Central memory CD4-positive, alpha-beta T cell (primary cell): Measurements from ENCODE around the gene EPOP.
"Not testable (repeated sequence)": the region's sequence is repeated elsewhere in the genome, so short reads cannot be mapped to it uniquely, and the experiment has no call there.

Source experiments
- DNase-seq: peaks from one replicate; pipeline ENCODE4 v3.0.0; 2022

Gene EPOP

GRCh38 chr17:38673707-38674013 lies 1.1 kb downstream of the EPOP start:
- no peak for DNase-seq

GRCh38 chr17:38672788-38673706 lies 1.7 kb downstream of the EPOP start:
- DNase-seq, result no peak

GRCh38 chr17:38671939-38672720 lies 2.6 kb downstream of the EPOP start:
- DNase-seq, result no peak

- no peak for DNase-seq
Measured at GRCh38 chr17:38669520-38669919, 5.2 kb downstream of the EPOP start.

GRCh38 chr17:38667787-38668122 lies 7.0 kb downstream of the EPOP start:
- DNase-seq, result no peak

- peak; percentile 29 for DNase-seq
Measured at GRCh38 chr17:38667099-38667786, 7.5 kb downstream of the EPOP start.

DNA sequence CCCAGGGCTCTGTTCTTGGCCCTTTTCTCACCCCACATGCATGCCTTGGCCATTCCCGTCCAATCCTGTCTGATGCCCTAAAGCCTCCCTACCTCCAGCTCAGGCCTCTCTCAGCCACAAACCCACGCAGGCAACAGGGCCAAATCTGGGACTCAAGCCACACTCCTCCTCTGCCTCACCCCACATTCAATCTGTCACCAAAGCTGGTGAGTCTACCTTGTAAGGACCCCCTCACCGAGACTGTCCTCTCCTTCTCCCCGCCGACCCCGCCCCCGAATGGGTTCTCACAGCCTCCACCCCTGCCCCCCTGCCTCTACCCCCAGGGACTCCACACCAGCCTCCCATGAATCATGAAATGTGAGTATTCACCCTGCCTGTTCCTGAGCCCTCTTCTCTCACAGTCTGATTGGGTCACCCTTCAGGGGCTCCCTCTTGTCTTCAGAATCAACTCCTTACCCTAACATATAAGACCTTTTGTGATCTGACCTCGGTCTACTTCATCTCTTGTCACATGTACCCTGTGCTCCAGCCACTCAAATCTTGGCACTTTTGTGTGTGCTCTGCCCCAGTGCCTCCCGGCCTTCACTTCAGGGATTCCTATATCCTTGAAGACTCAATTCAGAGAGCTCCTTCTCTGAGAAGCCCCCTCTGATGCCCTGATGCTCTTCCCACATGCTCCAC lies 10.7 kb downstream of the EPOP start:
- no peak for DNase-seq

DNA sequence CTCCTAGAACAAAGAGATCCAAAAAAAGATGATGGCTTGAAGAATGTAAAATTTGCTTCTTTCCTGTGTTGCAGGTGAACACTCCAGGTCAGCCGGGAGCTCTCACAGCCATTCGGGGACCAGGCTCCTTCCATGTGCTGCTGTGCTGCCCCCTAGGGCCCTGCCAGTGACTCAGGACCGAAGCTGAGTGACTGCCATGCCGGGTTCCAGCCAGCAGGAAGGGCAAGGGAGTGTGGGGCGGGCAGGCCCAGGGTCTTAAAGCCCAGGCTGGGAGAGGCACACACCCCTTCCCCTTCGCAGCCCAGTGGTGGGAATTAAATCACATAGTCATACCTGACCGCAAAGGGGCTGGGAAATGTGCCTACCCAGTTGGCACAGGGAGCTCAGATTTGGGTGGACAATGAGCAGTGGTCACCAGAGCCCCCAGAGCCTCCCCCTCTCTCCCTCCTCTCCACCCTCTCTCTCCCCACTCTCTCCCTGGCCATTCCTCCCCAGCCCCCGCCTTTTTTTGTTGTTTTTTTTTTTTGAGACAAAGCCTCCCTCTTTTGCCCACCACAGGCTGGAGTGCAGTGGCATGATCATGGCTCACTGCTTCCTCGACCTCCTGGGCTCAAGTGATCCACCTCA lies 11.5 kb downstream of the EPOP start:
- DNase-seq, result no peak

GRCh38 chr17:38660097-38661025 lies 14.4 kb downstream of the EPOP start:
- DNase-seq, result no peak

- DNase-seq, result no peak
Measured at GRCh38 chr17:38659415-38659814, 15.3 kb downstream of the EPOP start.

- no peak for DNase-seq
Measured at GRCh38 chr17:38658741-38659345, 15.9 kb downstream of the EPOP start.

DNA sequence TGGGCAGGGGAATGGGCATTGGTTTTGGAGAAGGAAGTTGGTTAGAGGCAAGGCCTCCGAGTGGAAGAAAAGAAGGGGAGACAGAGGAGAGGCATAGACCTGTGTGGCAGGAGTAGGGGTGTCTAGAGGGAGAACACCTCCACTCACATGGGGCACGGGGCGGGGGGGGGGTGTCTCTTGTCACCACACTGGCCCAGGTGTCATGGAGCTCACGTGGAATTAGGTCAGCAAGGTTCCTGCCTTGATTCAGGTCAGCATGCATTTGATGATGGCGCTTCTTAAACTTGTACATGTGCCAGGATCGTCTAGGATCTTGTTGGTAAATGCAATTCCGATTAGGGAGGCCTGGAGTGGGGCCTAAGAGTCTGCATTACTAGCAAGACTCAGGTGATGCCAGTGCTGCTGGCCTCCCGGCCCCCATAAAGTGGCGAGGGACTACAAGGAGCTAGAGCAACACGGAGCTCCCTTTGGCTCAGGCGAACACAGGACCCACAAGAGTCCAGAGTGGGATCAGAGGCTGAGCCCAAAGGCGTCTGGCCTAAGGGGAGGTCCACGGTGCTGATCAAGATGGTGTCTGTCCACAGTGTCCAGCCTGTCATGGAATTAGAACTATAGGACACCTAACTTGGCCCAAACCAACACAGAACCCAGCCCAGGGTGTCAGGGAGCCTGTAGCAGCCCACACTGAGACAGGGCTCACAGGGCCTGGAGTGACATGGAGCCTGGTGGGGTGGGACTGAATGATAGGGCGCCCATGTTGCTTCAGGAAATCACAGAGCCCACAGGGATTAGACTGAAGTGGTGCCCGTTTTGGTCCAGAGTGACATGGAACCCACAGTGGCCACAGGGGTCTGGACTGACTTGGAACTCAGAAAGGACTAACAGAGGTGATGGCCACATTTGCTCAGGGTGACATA lies 16.7 kb downstream of the EPOP start:
- no peak for DNase-seq

DNA sequence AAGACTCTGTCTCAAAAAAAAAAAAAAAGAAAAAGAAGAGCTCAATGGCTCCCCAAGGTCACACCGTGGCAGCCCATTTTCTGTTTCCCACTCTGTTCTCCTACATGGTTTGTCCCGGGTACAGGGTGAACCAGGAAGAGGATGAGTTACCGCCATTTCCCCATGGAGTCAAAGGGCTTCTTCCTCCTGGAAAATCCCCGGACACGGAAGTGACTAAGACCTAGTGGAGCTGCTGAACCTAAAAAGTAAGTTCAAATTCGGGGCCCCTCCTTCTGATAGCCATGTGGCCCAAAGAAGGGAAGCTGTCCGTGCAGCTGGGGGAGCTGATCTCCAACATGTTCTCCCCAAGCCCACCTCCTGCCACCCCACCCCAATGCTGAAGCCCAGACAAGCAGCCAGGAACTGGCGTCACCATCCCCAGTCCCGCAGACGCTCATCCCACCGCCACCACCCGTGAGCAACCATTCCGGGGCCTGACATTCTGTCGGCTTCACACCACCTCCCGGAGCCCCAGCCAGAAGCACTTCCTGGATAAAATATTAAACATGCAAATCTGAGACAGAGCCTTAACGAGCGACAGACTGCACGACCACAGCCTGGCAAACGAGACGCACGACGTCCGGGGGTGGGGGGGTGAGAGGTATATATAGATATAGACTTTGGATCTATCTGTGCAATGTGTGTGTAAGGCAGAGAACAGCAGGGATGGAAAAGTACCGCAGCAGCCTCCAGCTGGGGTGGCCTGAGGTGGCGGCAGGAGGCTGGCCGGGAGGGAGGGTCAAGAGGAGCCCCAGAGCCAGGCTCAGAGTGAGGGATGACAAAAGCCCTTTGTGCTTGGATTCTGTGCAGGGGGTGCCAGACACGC lies 17.6 kb downstream of the EPOP start:
- no peak for DNase-seq

- DNase-seq, result no peak
Measured at GRCh38 chr17:38654411-38655398, 20.1 kb downstream of the EPOP start.

GRCh38 chr17:38653679-38654078 lies 21.1 kb downstream of the EPOP start:
- DNase-seq, result no peak

GRCh38 chr17:38653230-38653629 lies 21.5 kb downstream of the EPOP start:
- no peak for DNase-seq

- DNase-seq, result not testable (repeated sequence)
Measured at GRCh38 chr17:38650653-38651173, 24.0 kb downstream of the EPOP start.
